ENCODE data around the gene ARHGAP19.

ARHGAP19 gene, protein sequence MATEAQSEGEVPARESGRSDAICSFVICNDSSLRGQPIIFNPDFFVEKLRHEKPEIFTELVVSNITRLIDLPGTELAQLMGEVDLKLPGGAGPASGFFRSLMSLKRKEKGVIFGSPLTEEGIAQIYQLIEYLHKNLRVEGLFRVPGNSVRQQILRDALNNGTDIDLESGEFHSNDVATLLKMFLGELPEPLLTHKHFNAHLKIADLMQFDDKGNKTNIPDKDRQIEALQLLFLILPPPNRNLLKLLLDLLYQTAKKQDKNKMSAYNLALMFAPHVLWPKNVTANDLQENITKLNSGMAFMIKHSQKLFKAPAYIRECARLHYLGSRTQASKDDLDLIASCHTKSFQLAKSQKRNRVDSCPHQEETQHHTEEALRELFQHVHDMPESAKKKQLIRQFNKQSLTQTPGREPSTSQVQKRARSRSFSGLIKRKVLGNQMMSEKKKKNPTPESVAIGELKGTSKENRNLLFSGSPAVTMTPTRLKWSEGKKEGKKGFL

GRCh38 chr10:97292097-97292861, at the start of gene ARHGAP19:
TSS of gene ARHGAP19 (minus strand) at chr10:97292637. CDS start at chr10:97292627, 10 bp downstream.
- H3K4me1 ChIP-seq (ENCODE audit: low read length) = no peaks in the 10 kb centered on the region
- peak within 1 kb of the TSS; percentile 84 for H3K9ac ChIP-seq (ENCODE audit: low read length)
- H3K4me2 ChIP-seq (ENCODE audit: low read depth, low read length) = peak within 1 kb of the TSS; percentile 61
- H3K9me2 ChIP-seq (replicated peaks; ENCODE audit: insufficient read depth, low read length) = no peaks in the 10 kb centered on the region
- H3K27ac ChIP-seq (ENCODE audit: low read length) = peak within 1 kb of the TSS; percentile 87
- no peaks in the 10 kb centered on the region for H4K20me1 ChIP-seq (ENCODE audit: insufficient read depth, low read length)
- H3K4me3 ChIP-seq (ENCODE audit: low read length) = peak within 1 kb of the TSS; percentile 88
- no peaks in the 10 kb centered on the region for H3K9me3 ChIP-seq (replicated peaks; ENCODE audit: insufficient read depth, low read length)
- peak within 1 kb of the TSS; percentile 90 for H2AFZ ChIP-seq (ENCODE audit: low read length)
- H3K79me2 ChIP-seq (ENCODE audit: low read length) = peaks cover 37% of the 10 kb centered on the region
- H3K27me3 ChIP-seq (replicated peaks; ENCODE audit: insufficient read depth, low read length) = no peaks in the 10 kb centered on the region
- TF ChIP-seq, protein P1, sequence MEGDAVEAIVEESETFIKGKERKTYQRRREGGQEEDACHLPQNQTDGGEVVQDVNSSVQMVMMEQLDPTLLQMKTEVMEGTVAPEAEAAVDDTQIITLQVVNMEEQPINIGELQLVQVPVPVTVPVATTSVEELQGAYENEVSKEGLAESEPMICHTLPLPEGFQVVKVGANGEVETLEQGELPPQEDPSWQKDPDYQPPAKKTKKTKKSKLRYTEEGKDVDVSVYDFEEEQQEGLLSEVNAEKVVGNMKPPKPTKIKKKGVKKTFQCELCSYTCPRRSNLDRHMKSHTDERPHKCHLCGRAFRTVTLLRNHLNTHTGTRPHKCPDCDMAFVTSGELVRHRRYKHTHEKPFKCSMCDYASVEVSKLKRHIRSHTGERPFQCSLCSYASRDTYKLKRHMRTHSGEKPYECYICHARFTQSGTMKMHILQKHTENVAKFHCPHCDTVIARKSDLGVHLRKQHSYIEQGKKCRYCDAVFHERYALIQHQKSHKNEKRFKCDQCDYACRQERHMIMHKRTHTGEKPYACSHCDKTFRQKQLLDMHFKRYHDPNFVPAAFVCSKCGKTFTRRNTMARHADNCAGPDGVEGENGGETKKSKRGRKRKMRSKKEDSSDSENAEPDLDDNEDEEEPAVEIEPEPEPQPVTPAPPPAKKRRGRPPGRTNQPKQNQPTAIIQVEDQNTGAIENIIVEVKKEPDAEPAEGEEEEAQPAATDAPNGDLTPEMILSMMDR (IDR thresholded peaks at IDR 0.05; ENCODE audit: low read length) = peak; percentile 25
- TF ChIP-seq EZH2phosphoT487 (IDR thresholded peaks at IDR 0.05; ENCODE audit: low read length) = no peak
- peak; percentile 98 for DNase-seq
- H3K36me3 ChIP-seq (replicated peaks; ENCODE audit: insufficient read depth, low read length) = no peaks in the 10 kb centered on the region
- no peaks in the 10 kb centered on the region for H3F3A ChIP-seq (ENCODE audit: insufficient read depth, low read length)

DNA sequence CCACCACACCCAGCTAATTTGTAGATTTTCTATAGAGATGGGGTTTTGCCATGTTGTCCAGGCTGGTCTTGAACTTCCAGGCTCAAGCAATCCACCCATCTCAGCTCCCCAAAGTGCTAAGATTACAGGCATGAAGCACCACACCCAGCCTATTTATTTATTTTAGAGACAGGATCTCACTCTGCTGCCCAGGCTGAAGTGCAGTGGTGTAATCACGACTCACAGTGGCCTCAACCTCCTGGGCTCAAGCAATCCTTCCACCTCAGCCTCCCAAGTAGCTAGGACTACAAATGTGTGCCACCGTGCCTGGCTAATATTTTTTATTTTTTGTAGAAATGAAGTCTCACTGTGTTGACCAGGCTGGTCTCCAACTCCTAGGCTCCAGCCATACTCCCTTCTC, 49.0 kb upstream of the ARHGAP19 start:
- no peaks in the 10 kb centered on the region for H4K20me1 ChIP-seq (ENCODE audit: insufficient read depth, low read length)
- no peaks in the 10 kb centered on the region for H3K4me1 ChIP-seq (ENCODE audit: low read length)
- no peaks in the 10 kb centered on the region for H3K36me3 ChIP-seq (replicated peaks; ENCODE audit: insufficient read depth, low read length)
- H3K4me2 ChIP-seq (ENCODE audit: low read depth, low read length) = no peak overlapping the region
- no peaks in the 10 kb centered on the region for H3K9me2 ChIP-seq (replicated peaks; ENCODE audit: insufficient read depth, low read length)
- no peaks in the 10 kb centered on the region for H3K9me3 ChIP-seq (replicated peaks; ENCODE audit: insufficient read depth, low read length)
- no peak for TF ChIP-seq EZH2 (optimal IDR thresholded peaks at IDR 0.05; ENCODE audit: low read depth, low read length)
- TF ChIP-seq, protein P1 (IDR thresholded peaks at IDR 0.05; ENCODE audit: low read length) = no peak
- no peak for TF ChIP-seq EZH2phosphoT487 (IDR thresholded peaks at IDR 0.05; ENCODE audit: low read length)
- H3K27ac ChIP-seq (ENCODE audit: low read length) = no peak overlapping the region
- no peaks in the 10 kb centered on the region for H3K79me2 ChIP-seq (ENCODE audit: low read length)
- peaks cover 15% of the 10 kb centered on the region for H3K27me3 ChIP-seq (replicated peaks; ENCODE audit: insufficient read depth, low read length)
- no peak overlapping the region for H2AFZ ChIP-seq (ENCODE audit: low read length)
- no peak overlapping the region for H3K9ac ChIP-seq (ENCODE audit: low read length)
- DNase-seq = no peak
- H3F3A ChIP-seq (ENCODE audit: insufficient read depth, low read length) = no peaks in the 10 kb centered on the region; the same call in 1 of the 2 replicates
- no peak overlapping the region for H3K4me3 ChIP-seq (ENCODE audit: low read length)

DNA sequence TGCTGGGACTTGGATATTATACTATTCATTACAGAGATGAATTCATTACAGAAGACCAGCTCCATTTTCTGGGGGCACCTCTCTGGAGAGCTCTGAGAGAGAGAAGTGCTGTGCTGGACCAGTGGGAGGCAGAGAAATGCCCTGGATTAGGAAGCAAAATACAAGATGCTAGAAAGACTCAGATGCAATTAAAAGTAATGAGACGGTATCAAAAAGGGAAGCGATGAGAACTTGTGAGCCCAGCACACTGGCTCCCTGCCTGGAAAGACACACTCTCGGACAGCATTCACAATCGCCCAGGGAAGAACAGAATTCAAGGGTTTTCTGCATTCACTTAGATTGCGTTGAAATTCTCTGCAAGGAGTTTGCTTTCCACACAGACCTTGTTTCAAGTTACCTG, 45.6 kb upstream of the ARHGAP19 start:
- Histone ChIP-seq H3K4me3 (ENCODE audit: low read length) (no peak overlapping the region), H3K9me2 (replicated peaks; ENCODE audit: insufficient read depth, low read length) (no peaks in the 10 kb centered on the region), H3K79me2 (ENCODE audit: low read length) (peaks cover 8% of the 10 kb centered on the region), H3K27me3 (replicated peaks; ENCODE audit: insufficient read depth, low read length) (peaks cover 29% of the 10 kb centered on the region), H4K20me1 (ENCODE audit: insufficient read depth, low read length) (no peaks in the 10 kb centered on the region), H3K27ac (ENCODE audit: low read length) (no peak overlapping the region), H3K9ac (ENCODE audit: low read length) (no peak overlapping the region), H3K4me2 (ENCODE audit: low read depth, low read length) (no peak overlapping the region), H3K4me1 (ENCODE audit: low read length) (peaks cover 7% of the 10 kb centered on the region; the same call in 1 of the 2 replicates), H3F3A (ENCODE audit: insufficient read depth, low read length) (no peaks in the 10 kb centered on the region), H3K36me3 (replicated peaks; ENCODE audit: insufficient read depth, low read length) (no peaks in the 10 kb centered on the region), H3K9me3 (replicated peaks; ENCODE audit: insufficient read depth, low read length) (no peaks in the 10 kb centered on the region), H2AFZ (ENCODE audit: low read length) (no peak overlapping the region)
- TF ChIP-seq, protein P1 (IDR thresholded peaks at IDR 0.05; ENCODE audit: low read length) = no peak
- TF ChIP-seq EZH2phosphoT487 (IDR thresholded peaks at IDR 0.05; ENCODE audit: low read length) = no peak
- TF ChIP-seq EZH2 (optimal IDR thresholded peaks at IDR 0.05; ENCODE audit: low read depth, low read length) = no peak
- no peak for DNase-seq
